NCI-H460 (cell line): Measurements from ENCODE around the gene HBD. TPM values are rescaled to one million over a fixed set of nuclear protein-coding genes. Genes with fewer than 3 reads are reported as not detected.
"Not testable (repeated sequence)": the region's sequence is repeated elsewhere in the genome, so short reads cannot be mapped to it uniquely, and the experiment has no call there.

Source experiments
- DNase-seq: peaks from one replicate; pipeline ENCODE4 v3.0.0-alpha.2; 2016; ENCODE audit warnings: low read depth; ENCODE audit errors: extremely low read depth
- polyA plus RNA-seq: library from polyadenylated mRNA; depleted of rRNA; stranded (reverse); fragments of >200 nt; gene quantifications from 2 replicates; pipeline ENCODE4 v1.2.3, GENCODE V29; 2014; cell fraction: nucleus; rRNA removed
- total RNA-seq: library from RNA; depleted of rRNA; stranded (reverse); fragments of >200 nt; shearing (Covaris generic); gene quantifications from 2 replicates; pipeline ENCODE4 v1.2.3, GENCODE V29; 2014; rRNA removed

The HBD gene
- not detected in 2 replicates for total RNA-seq
- not detected in 2 replicates for polyA plus RNA-seq

GRCh38 chr11:5234381-5234834 is at the start of gene HBD:
Gene HBD, minus strand, starts transcription at chr11:5234483. Its CDS starts 50 bp downstream, at chr11:5234433.
- no peak for DNase-seq

GRCh38 chr11:5283882-5284281 is 49.6 kb upstream of the HBD start:
- no peak for DNase-seq

GRCh38 chr11:5283086-5283485 is 48.8 kb upstream of the HBD start:
- no peak for DNase-seq

GRCh38 chr11:5282628-5283027 is 48.3 kb upstream of the HBD start:
- no peak for DNase-seq

- no peak for DNase-seq
Observed at GRCh38 chr11:5281596-5281995, 47.3 kb upstream of the HBD start.

- DNase-seq = peak; percentile 94
Observed at GRCh38 chr11:5280582-5281102, 46.4 kb upstream of the HBD start.

GRCh38 chr11:5279471-5280090 is 45.3 kb upstream of the HBD start:
- no peak for DNase-seq

GRCh38 chr11:5277807-5278382 is 43.6 kb upstream of the HBD start:
- DNase-seq = no peak

GRCh38 chr11:5276697-5277096 is 42.4 kb upstream of the HBD start:
- no peak for DNase-seq

GRCh38 chr11:5275369-5276110 is 41.3 kb upstream of the HBD start:
- no peak for DNase-seq

GRCh38 chr11:5274395-5274794 is 40.1 kb upstream of the HBD start:
- no peak for DNase-seq

- no peak for DNase-seq
Observed at GRCh38 chr11:5272395-5273017, 38.2 kb upstream of the HBD start.

- DNase-seq = no peak
Observed at GRCh38 chr11:5269715-5270147, 35.4 kb upstream of the HBD start, which contains the start of gene HBE1. Gene HBE1, minus strand, starts transcription at chr11:5269945. Its CDS starts 55 bp downstream, at chr11:5269890.

- DNase-seq = no peak
Observed at GRCh38 chr11:5267033-5267563, 32.8 kb upstream of the HBD start.

GRCh38 chr11:5266609-5267008 is 32.3 kb upstream of the HBD start:
- no peak for DNase-seq

GRCh38 chr11:5265832-5266231 is 31.5 kb upstream of the HBD start:
- DNase-seq = no peak

GRCh38 chr11:5258543-5259262 is 24.4 kb upstream of the HBD start:
- DNase-seq = no peak

GRCh38 chr11:5257296-5257695 is 23.0 kb upstream of the HBD start:
- no peak for DNase-seq

GRCh38 chr11:5254646-5255413 is 20.5 kb upstream of the HBD start, which contains the start of gene HBG2:
Gene HBG2, minus strand, starts transcription at chr11:5254781. Its CDS starts 53 bp downstream, at chr11:5254728.
- DNase-seq = not testable (repeated sequence)
